HUES6 (cell line): ENCODE measurements around the gene UTP20.

ENCODE experiments used
- H3K27ac ChIP-seq: 2 replicates; pipeline ENCODE4 v1.7.0; 2013; ENCODE audit warnings: low read depth, mild to moderate bottlenecking, low read length, inconsistent platforms
- H3K27me3 ChIP-seq: 2 replicates; pipeline ENCODE4 v1.6.1; 2013; ENCODE audit warnings: low read length; ENCODE audit not compliant: control insufficient read depth, insufficient read depth
- H3K36me3 ChIP-seq: 2 replicates; pipeline ENCODE4 v1.6.1; 2013; ENCODE audit warnings: low read length; ENCODE audit not compliant: control insufficient read depth, insufficient read depth
- H3K4me1 ChIP-seq: 2 replicates; pipeline ENCODE4 v1.6.1; 2013; ENCODE audit warnings: low read length; ENCODE audit not compliant: control insufficient read depth, insufficient read depth
- H3K4me3 ChIP-seq: 2 replicates; pipeline ENCODE4 v1.5.1; 2013; ENCODE audit warnings: low read depth, low read length
- H3K9ac ChIP-seq: one replicate; pipeline ENCODE4 v1.6.1; 2013; ENCODE audit warnings: mild to moderate bottlenecking, low read length
- H3K9me3 ChIP-seq: 2 replicates; pipeline ENCODE4 v1.6.1; 2013; ENCODE audit warnings: low read depth, low read length; ENCODE audit not compliant: control insufficient read depth, insufficient read depth

UTP20 gene

DNA sequence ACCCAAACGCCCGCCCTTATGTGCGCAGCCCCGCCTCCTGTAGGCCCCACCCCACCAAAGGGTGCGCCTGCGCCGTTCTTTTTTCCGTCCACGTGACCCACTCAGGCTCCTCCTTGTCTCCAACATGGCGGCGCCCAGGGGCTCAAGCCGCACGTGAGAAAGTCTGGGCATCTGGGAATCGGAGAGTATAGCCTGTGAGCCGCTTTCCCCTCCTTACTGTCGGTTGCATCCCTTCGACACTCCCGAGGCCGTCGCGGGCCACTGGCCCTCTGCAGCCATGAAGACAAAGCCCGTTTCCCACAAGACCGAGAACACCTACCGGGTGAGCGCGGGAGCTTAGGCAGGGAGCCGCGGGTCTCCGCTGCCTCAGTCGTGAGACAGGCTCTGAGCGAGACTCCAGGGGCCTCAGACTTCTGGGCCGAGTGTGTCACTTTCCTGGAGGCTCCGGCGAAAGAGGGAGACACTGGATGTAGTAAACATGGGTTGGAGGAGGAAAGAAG lies at the start of gene UTP20:
Gene UTP20, plus strand, starts transcription at position 100 of the 500 bp plus-strand sequence. Its CDS starts 178 bp downstream, at position 278.
- peak within 1 kb of the TSS; percentile 95 for H3K9ac ChIP-seq
- H3K4me3 ChIP-seq: peak within 1 kb of the TSS; percentile 86
- no peaks in the 10 kb centered on the region for H3K9me3 ChIP-seq
- H3K4me1 ChIP-seq: no peaks in the 10 kb centered on the region
- H3K27me3 ChIP-seq: peaks cover 3% of the 10 kb centered on the region; the same call in 1 of the 2 replicates
- H3K36me3 ChIP-seq: peaks cover 29% of the 10 kb centered on the region
- peak within 1 kb of the TSS; percentile 71 for H3K27ac ChIP-seq

GRCh38 chr12:101230547-101230946 lies 49.4 kb upstream of the UTP20 start:
- Histone ChIP-seq H3K4me3 (no peak overlapping the region), H3K27ac (no peak overlapping the region), H3K9me3 (no peaks in the 10 kb centered on the region), H3K27me3 (no peaks in the 10 kb centered on the region), H3K9ac (no peak overlapping the region), H3K4me1 (no peaks in the 10 kb centered on the region), H3K36me3 (no peaks in the 10 kb centered on the region)

GRCh38 chr12:101231636-101232035 lies 48.3 kb upstream of the UTP20 start:
- Histone ChIP-seq H3K27ac (no peak overlapping the region), H3K36me3 (no peaks in the 10 kb centered on the region), H3K9me3 (no peaks in the 10 kb centered on the region), H3K4me3 (no peak overlapping the region), H3K9ac (no peak overlapping the region), H3K4me1 (no peaks in the 10 kb centered on the region), H3K27me3 (no peaks in the 10 kb centered on the region)

DNA sequence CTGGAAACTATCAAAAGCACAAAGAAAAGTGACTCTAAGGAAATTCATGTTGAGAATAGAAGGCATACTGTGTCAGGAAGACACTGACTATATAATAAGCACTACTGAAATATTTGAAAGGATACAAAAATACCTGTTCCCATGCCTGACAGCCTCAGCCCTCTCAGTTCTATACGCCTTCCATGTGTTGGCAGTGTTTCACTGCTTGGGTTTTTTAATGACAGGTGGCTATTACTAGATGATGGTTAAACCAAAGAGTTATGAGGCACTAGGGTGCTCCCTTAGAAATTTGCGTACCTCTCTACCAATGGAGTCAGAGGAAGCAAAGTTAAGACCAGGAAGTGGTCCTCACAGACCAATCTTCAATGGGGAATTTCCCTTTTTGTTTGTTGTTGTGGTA lies 44.2 kb upstream of the UTP20 start:
- no peaks in the 10 kb centered on the region for H3K4me1 ChIP-seq
- no peaks in the 10 kb centered on the region for H3K9me3 ChIP-seq
- H3K27ac ChIP-seq: no peak overlapping the region
- no peak overlapping the region for H3K9ac ChIP-seq
- H3K4me3 ChIP-seq: no peak overlapping the region
- no peaks in the 10 kb centered on the region for H3K36me3 ChIP-seq
- H3K27me3 ChIP-seq: no peaks in the 10 kb centered on the region

DNA sequence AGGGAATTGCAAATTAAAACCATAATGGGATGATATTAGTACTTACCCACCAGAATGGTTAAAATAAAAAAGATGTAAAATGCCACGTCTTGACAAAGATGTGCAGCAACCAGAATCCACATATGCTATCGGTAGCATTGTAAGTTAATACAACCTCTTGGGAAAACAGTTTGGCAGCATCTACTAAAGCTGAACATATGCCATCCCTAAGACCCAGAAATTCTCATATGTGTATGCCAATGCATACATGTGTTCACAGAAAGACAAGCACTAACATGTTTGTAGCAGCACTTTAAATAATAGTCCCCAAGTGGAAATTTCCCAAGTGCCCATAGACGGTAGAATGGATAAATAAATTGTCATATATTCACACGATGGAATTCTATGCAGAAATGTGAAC lies 41.6 kb upstream of the UTP20 start:
- H3K9me3 ChIP-seq: 0 out of 2 replicates have a peak, but pooled peaks cover 5% of the 10 kb centered on the region
- no peak overlapping the region for H3K27ac ChIP-seq
- H3K27me3 ChIP-seq: no peaks in the 10 kb centered on the region

GRCh38 chr12:101238800-101239329 lies 41.0 kb upstream of the UTP20 start:
- Histone ChIP-seq H3K9me3 (0 out of 2 replicates have a peak, but pooled peaks cover 5% of the 10 kb centered on the region), H3K36me3 (no peaks in the 10 kb centered on the region), H3K4me1 (no peaks in the 10 kb centered on the region), H3K27ac (no peak overlapping the region), H3K27me3 (no peaks in the 10 kb centered on the region), H3K4me3 (no peak overlapping the region), H3K9ac (no peak overlapping the region)

More for the DNA sequence above, 41.6 kb upstream of the UTP20 start:
- no peak overlapping the region for H3K4me3 ChIP-seq
- no peaks in the 10 kb centered on the region for H3K4me1 ChIP-seq
- H3K36me3 ChIP-seq: no peaks in the 10 kb centered on the region
- H3K9ac ChIP-seq: no peak overlapping the region

- H3K9me3 ChIP-seq: 0 out of 2 replicates have a peak, but pooled peaks cover 5% of the 10 kb centered on the region
- no peak overlapping the region for H3K4me3 ChIP-seq
- no peak overlapping the region for H3K27ac ChIP-seq
- H3K36me3 ChIP-seq: no peaks in the 10 kb centered on the region
- H3K9ac ChIP-seq: no peak overlapping the region
- H3K27me3 ChIP-seq: no peaks in the 10 kb centered on the region
- no peaks in the 10 kb centered on the region for H3K4me1 ChIP-seq
These were observed 36.8 kb upstream of the UTP20 start for GRCh38 chr12:101243074-101243473.

DNA sequence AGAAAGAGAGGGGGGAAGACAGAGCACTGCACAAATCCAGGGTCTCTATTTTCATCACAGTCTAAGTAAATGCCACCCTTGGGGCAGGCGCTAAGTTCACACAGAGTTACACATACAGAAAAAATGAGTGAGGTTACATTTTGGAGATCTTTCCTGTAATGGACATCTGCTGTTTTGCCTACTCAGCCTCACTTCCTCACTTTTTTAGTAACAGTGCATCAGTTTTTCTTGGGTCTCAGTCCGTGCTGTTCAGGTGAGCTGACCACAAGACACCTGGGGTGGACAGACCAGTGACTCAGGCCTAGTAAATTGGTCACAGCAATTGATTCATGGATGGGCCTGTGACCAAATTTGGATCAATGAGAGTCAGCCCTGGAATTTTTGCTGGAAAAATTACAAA lies 36.3 kb upstream of the UTP20 start:
- Histone ChIP-seq H3K9me3 (0 out of 2 replicates have a peak, but pooled peaks cover 5% of the 10 kb centered on the region), H3K4me3 (no peak overlapping the region), H3K4me1 (no peaks in the 10 kb centered on the region), H3K27me3 (no peaks in the 10 kb centered on the region), H3K9ac (no peak overlapping the region), H3K27ac (no peak overlapping the region), H3K36me3 (no peaks in the 10 kb centered on the region)

DNA sequence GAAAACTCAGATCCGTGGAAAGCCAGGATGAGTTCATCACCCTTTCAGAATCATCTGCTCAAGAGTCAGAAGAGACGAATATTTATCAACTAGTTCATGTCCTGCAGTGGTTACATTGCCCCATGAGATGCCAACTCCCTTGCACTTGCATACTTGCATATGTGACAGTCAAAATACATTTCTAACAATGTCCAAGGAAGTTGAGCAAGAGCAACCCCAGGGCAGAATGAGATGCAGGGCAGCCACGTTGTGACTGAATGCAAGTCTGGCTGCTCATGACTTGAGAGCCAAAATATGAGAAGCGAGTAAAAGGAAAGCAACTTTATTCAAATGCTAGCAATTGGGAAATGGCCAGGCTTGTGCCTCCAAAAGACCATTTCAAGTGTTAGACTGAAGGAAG lies 23.6 kb upstream of the UTP20 start:
- Histone ChIP-seq H3K9ac (no peak overlapping the region), H3K4me3 (no peak overlapping the region), H3K9me3 (0 out of 2 replicates have a peak, but pooled peaks cover 9% of the 10 kb centered on the region), H3K27me3 (no peaks in the 10 kb centered on the region), H3K36me3 (no peaks in the 10 kb centered on the region), H3K4me1 (no peaks in the 10 kb centered on the region), H3K27ac (no peak overlapping the region)

- 0 out of 2 replicates have a peak, but pooled peaks cover 9% of the 10 kb centered on the region for H3K9me3 ChIP-seq
- H3K9ac ChIP-seq: no peak overlapping the region
- H3K27me3 ChIP-seq: no peaks in the 10 kb centered on the region
- no peaks in the 10 kb centered on the region for H3K36me3 ChIP-seq
- no peak overlapping the region for H3K4me3 ChIP-seq
- H3K4me1 ChIP-seq: no peaks in the 10 kb centered on the region
- H3K27ac ChIP-seq: no peak overlapping the region
These were observed 22.5 kb upstream of the UTP20 start for GRCh38 chr12:101257357-101257756.

DNA sequence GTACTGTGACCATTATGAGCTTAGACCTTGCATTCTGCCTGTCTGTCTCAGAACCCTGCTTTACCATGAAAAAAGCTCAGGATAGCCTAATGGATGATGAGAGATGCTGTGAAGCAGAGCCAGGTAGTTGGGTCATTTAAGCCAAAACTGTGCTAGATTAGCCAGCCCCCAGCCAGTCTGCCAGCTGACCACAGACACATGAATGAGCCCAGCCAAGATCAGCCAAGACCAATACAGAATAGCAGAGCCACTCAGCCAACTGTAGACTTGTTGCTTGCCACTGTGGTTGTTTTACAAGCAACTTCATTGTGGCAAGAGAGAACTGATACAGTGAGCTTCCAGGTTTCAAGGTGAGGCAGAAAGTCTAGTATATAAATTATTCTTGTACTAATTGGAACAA lies 12.8 kb upstream of the UTP20 start:
- Histone ChIP-seq H3K36me3 (no peaks in the 10 kb centered on the region), H3K4me1 (no peaks in the 10 kb centered on the region), H3K9me3 (no peaks in the 10 kb centered on the region), H3K9ac (no peak overlapping the region), H3K27me3 (no peaks in the 10 kb centered on the region), H3K4me3 (no peak overlapping the region), H3K27ac (no peak overlapping the region)
